SH-SY5Y (cell line): ENCODE results near the gene DCUN1D2.

ENCODE experiments used
- GATA2 ChIP-seq: IDR thresholded peaks from 2 replicates; pipeline ENCODE4 v1.6.1; 2011; ENCODE audit warnings: mild to moderate bottlenecking, low read depth, low read length
- GATA3 ChIP-seq: IDR thresholded peaks from 2 replicates; pipeline ENCODE4 v1.6.1; 2011; ENCODE audit warnings: low read depth, mild to moderate bottlenecking, low read length, moderate library complexity

- TF ChIP-seq GATA2 (peak; percentile 85), GATA3 (no peak; the same call in 1 of the 2 replicates)
Observed at GRCh38 chr13:113486698-113487097, 3.8 kb downstream of the DCUN1D2 start.
